ENCODE data around the gene TIGD1.

- TF ChIP-seq, protein P1, sequence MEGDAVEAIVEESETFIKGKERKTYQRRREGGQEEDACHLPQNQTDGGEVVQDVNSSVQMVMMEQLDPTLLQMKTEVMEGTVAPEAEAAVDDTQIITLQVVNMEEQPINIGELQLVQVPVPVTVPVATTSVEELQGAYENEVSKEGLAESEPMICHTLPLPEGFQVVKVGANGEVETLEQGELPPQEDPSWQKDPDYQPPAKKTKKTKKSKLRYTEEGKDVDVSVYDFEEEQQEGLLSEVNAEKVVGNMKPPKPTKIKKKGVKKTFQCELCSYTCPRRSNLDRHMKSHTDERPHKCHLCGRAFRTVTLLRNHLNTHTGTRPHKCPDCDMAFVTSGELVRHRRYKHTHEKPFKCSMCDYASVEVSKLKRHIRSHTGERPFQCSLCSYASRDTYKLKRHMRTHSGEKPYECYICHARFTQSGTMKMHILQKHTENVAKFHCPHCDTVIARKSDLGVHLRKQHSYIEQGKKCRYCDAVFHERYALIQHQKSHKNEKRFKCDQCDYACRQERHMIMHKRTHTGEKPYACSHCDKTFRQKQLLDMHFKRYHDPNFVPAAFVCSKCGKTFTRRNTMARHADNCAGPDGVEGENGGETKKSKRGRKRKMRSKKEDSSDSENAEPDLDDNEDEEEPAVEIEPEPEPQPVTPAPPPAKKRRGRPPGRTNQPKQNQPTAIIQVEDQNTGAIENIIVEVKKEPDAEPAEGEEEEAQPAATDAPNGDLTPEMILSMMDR (IDR thresholded peaks at IDR 0.05; ENCODE audit: low read depth, low read length) = no peak
- no peak for TF ChIP-seq POLR2A (IDR thresholded peaks at IDR 0.05; ENCODE audit: extremely low read depth, insufficient read length)
- TF ChIP-seq MYC (IDR thresholded peaks at IDR 0.05; ENCODE audit: low read depth, low read length) = no peak
Measured at GRCh38 chr2:232577841-232578240, 27.5 kb upstream of the TIGD1 start.
